Measurements from ENCODE around the gene EHD1.
A peak's percentile ranks its signal among the peaks of the same experiment; 100 is the strongest.

Gene EHD1

DNA sequence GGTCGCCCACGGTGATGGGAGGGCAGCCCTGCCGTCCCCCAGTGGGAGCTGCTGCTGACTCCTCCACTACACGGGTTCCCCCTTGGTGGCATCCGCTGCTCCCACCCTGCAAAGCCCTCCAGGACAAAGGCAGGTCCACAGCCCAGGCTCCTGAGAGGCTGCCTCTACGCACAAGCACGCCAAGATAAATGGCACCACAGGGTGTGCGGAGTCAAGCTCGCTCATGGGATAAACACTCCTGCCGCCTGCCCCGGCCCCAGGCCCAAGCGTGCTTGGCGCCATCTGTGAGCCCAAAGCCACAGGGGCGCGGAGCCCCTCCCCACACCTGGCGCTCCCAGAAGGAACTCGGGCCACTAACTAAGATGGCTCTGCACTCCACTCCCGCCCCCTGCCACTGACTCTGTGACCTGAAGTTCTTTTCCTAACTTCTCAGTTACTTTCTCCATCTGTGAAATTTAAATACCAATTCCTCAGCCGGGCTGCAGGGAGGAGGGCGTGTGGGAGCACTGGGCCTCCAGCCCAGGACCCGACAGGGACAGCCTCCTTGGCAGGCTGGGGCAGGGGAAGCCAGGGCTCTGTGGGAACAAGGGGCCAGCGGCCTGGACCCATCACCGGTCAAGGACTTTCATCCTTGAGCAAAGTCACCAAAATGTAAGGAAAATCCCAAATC, 14.9 kb downstream of the EHD1 start:
- Histone ChIP-seq H3K4me1 (ENCODE audit: control insufficient read depth, low read length) (peaks cover 100% of the 10 kb centered on the region), H3K9me3 (ENCODE audit: control insufficient read depth, insufficient read depth, low read length) (no peaks in the 10 kb centered on the region), H3F3A (ENCODE audit: control insufficient read depth, insufficient read depth) (peaks cover 79% of the 10 kb centered on the region), H3K27me3 (ENCODE audit: control insufficient read depth, low read length) (no peaks in the 10 kb centered on the region), H3K79me2 (ENCODE audit: control insufficient read depth, low read length) (peaks cover 75% of the 10 kb centered on the region), H3K36me3 (ENCODE audit: control insufficient read depth, low read length) (peaks cover 68% of the 10 kb centered on the region), H3K4me2 (ENCODE audit: low read length) (peak overlapping the region; percentile 84), H4K20me1 (ENCODE audit: control insufficient read depth, insufficient read depth, low read depth, low read length) (no peaks in the 10 kb centered on the region), H3K27ac (ENCODE audit: low read depth, low read length) (peak overlapping the region; percentile 96), H3K4me3 (ENCODE audit: low read length) (peak overlapping the region; percentile 71), H3K9me2 (replicated peaks; ENCODE audit: control insufficient read depth, low read length) (no peaks in the 10 kb centered on the region)
- TF ChIP-seq EZH2phosphoT487 (IDR thresholded peaks at IDR 0.05; ENCODE audit: borderline replicate concordance, low read length) (no peak), CTCF (IDR thresholded peaks at IDR 0.05; ENCODE audit: low read depth, low read length, poor library complexity, severe bottlenecking) (no peak)

DNA sequence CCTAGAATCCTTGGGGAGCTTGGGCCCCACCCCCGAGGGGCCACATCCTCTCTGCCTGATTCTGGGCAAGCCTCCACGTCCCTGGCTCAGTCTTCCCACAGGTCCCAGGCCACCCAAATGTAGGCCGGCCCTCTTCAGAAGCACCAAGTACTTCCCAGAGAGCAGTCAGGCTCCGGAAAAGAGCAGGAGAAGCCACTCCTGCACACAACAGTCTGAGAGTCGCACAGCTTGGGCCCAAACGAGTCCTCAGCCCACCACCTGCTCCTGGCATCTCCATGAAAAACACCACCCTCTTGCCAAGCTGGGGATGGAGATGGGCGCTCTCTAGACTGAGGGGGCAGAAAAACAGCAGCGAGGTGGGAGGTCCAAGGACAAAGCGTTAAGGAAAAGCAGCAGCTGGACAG, 15.4 kb downstream of the EHD1 start:
- peak overlapping the region; percentile 96 for H3K27ac ChIP-seq (ENCODE audit: low read depth, low read length)

GRCh38 chr11:64861227-64861975, 17.0 kb downstream of the EHD1 start:
- Histone ChIP-seq H3K79me2 (ENCODE audit: control insufficient read depth, low read length) (peaks cover 74% of the 10 kb centered on the region), H3K4me2 (ENCODE audit: low read length) (peak overlapping the region; percentile 84), H3K9me3 (ENCODE audit: control insufficient read depth, insufficient read depth, low read length) (no peaks in the 10 kb centered on the region), H3K27me3 (ENCODE audit: control insufficient read depth, low read length) (no peaks in the 10 kb centered on the region), H3K36me3 (ENCODE audit: control insufficient read depth, low read length) (peaks cover 67% of the 10 kb centered on the region), H3K4me1 (ENCODE audit: control insufficient read depth, low read length) (peaks cover 98% of the 10 kb centered on the region), H3F3A (ENCODE audit: control insufficient read depth, insufficient read depth) (peaks cover 63% of the 10 kb centered on the region), H4K20me1 (ENCODE audit: control insufficient read depth, insufficient read depth, low read depth, low read length) (no peaks in the 10 kb centered on the region), H3K27ac (ENCODE audit: low read depth, low read length) (peak overlapping the region; percentile 96), H3K9me2 (replicated peaks; ENCODE audit: control insufficient read depth, low read length) (no peaks in the 10 kb centered on the region), H3K4me3 (ENCODE audit: low read length) (peak overlapping the region; percentile 71)
- TF ChIP-seq EZH2phosphoT487 (IDR thresholded peaks at IDR 0.05; ENCODE audit: borderline replicate concordance, low read length): no peak
- peak; percentile 48 for TF ChIP-seq CTCF (IDR thresholded peaks at IDR 0.05; ENCODE audit: low read depth, low read length, poor library complexity, severe bottlenecking)

More for the DNA sequence above, 15.4 kb downstream of the EHD1 start:
- Histone ChIP-seq H3K27me3 (ENCODE audit: control insufficient read depth, low read length) (no peaks in the 10 kb centered on the region), H3K9me3 (ENCODE audit: control insufficient read depth, insufficient read depth, low read length) (no peaks in the 10 kb centered on the region), H3F3A (ENCODE audit: control insufficient read depth, insufficient read depth) (peaks cover 74% of the 10 kb centered on the region), H3K4me2 (ENCODE audit: low read length) (peak overlapping the region; percentile 84), H3K36me3 (ENCODE audit: control insufficient read depth, low read length) (peaks cover 67% of the 10 kb centered on the region), H3K9me2 (replicated peaks; ENCODE audit: control insufficient read depth, low read length) (no peaks in the 10 kb centered on the region), H3K4me3 (ENCODE audit: low read length) (peak overlapping the region; percentile 71), H4K20me1 (ENCODE audit: control insufficient read depth, insufficient read depth, low read depth, low read length) (no peaks in the 10 kb centered on the region), H3K4me1 (ENCODE audit: control insufficient read depth, low read length) (peaks cover 100% of the 10 kb centered on the region), H3K79me2 (ENCODE audit: control insufficient read depth, low read length) (peaks cover 75% of the 10 kb centered on the region)
- no peak for TF ChIP-seq CTCF (IDR thresholded peaks at IDR 0.05; ENCODE audit: low read depth, low read length, poor library complexity, severe bottlenecking)
